Adrenal gland (tissue), 12 donors: ENCODE results near the gene CFP. TPM values are rescaled to one million over a fixed set of nuclear protein-coding genes. Genes with fewer than 3 reads are reported as not detected.
A peak's percentile ranks its signal among the peaks of the same experiment; 100 is the strongest.

Experiments
- DNase-seq, 7 donors: peaks; one replicate each; pipeline ENCODE4 v3.0.0-alpha.2; 2019 to 2020
- H3K27ac ChIP-seq, 5 donors: fragments of 200-600 bp; sonication (generic) in 4 of 5; 1 replicate in 3 of 5; 2 replicates in 2 of 5; pipeline versions ENCODE4 v1.5.1 to v1.8.0; 2016 to 2020; ENCODE audit warnings: mild to moderate bottlenecking in 1 of 5
- H3K27me3 ChIP-seq: fragments of 200-600 bp; 2 replicates; pipeline ENCODE4 v1.8.0; 2021
- H3K36me3 ChIP-seq, 2 donors: fragments of 200-600 bp; replicated peaks in 1 of 2; 1 replicate in 1 of 2; 2 replicates in 1 of 2; pipeline versions ENCODE4 v1.5.1 to v1.8.0; 2018 to 2022
- H3K4me1 ChIP-seq, 2 donors: fragments of 200-600 bp; replicated peaks in 1 of 2; 1 replicate in 1 of 2; 2 replicates in 1 of 2; pipeline versions ENCODE4 v1.5.1 to v1.8.0; 2018 to 2021
- H3K4me3 ChIP-seq, 4 donors: fragments of 200-600 bp; sonication (generic) in 3 of 4; one replicate each; pipeline ENCODE4 v1.5.1; 2016 to 2018
- H3K9me3 ChIP-seq, 3 donors: fragments of 200-600 bp; sonication (generic) in 1 of 3; replicated peaks in 1 of 3; 1 replicate in 2 of 3; 2 replicates in 1 of 3; pipeline versions ENCODE4 v1.5.1 to v1.8.0; 2016 to 2021
- CTCF ChIP-seq, 6 experiments: fragments of 450-650 bp in 4 of 6; fragments of 200-600 bp in 2 of 6; sonication (generic) in 1 of 6; IDR thresholded peaks; 1 replicate in 5 of 6; 2 replicates in 1 of 6; pipeline versions ENCODE4 v1.5.1 to v1.8.0; 2016 to 2021; ENCODE audit warnings: antibody characterized with exemption in 6 of 6, mild to moderate bottlenecking in 2 of 6, moderate library complexity in 1 of 6
- POLR2A ChIP-seq, 2 donors: fragments of 450-650 bp; IDR thresholded peaks; one replicate each; pipeline ENCODE4 v1.6.1; 2017; ENCODE audit warnings: antibody characterized with exemption in 2 of 2, mild to moderate bottlenecking in 2 of 2, moderate library complexity in 1 of 2
- WGBS, 4 donors: extraction: QIAGEN DNeasy Blood & Tissue Kit in 2 of 4; methylation state at CpG; one replicate each; pipeline versions ENCODE4 v1.1.5 to v1.1.7; 2013 to 2017; 5-methylcytosine and 5-hydroxymethylcytosine counted together
- intact Hi-C, 2 donors: fragments of 100-400 bp; cut with DNase I; formaldehyde crosslinking; loops; one replicate each; pipeline versions ENCODE4 v1.14.1 to v1.15.0; 2022 to 2023
- polyA plus RNA-seq, 3 donors: library from polyadenylated mRNA; stranded (reverse); fragments of 200-250 nt in 2 of 3; fragments of 350-450 nt in 1 of 3; fragmentation: Illumina TruSeq in 1 of 3; extraction: RNeasy Lipid Tissue Mini Kit (QIAGEN cat#74804) in 1 of 3; gene quantifications; one replicate each; pipeline ENCODE4 v1.2.3, GENCODE V29; 2013 to 2014
- total RNA-seq, 9 donors: library from RNA; depleted of rRNA in 4 of 9; stranded (reverse); fragments of >200 nt in 4 of 9; fragments of 120-200 nt in 1 of 9; fragmentation: NEBNext Ultra II Directional in 1 of 9; extraction: Animal tissue kit (Norgen Biotek cat#: 25700) in 1 of 9; gene quantifications; one replicate each; pipeline versions ENCODE4 v1.1.0 to v1.2.4, GENCODE V29; 2013 to 2023
- donor health status: healthy with polysubstance abuse.
- donor health status: Bipolar disorder and iron deficiency.
- donor health status: DM: yes; HTN: yes; CAD: no.
- donor health status: DM: no; HTN: no; CAD: no.
- donor health status: DM: no; HTN: no; CAD: no.
- donor health status: DM: yes; HTN: yes; CAD: no.

Gene CFP
- total and polyA plus RNA-seq, 12 donors = 0.91 to 14.5 (median 8.2) TPM

- Histone ChIP-seq H3K27ac (no peak overlapping the region), H3K4me1 (peaks cover 0 to 1% of the 10 kb centered on the region in 2 donors), H3K4me3 (no peak overlapping the region), H3K9me3 (no peaks in the 10 kb centered on the region), H3K27me3 (no peaks in the 10 kb centered on the region), H3K36me3 (peaks cover 0 to 35% of the 10 kb centered on the region in 2 donors)
- no peak for DNase-seq
- intact Hi-C loops = no loop called here
- WGBS, 4 donors = 85 to 92% (median 89%) methylated on average over 4 to 14 of the region's 14 CpGs
- TF ChIP-seq POLR2A (IDR thresholded peaks at IDR 0.05) (no peak), CTCF (IDR thresholded peaks at IDR 0.05) (no peak)
These were observed 9.1 kb upstream of the CFP start for GRCh38 chrX:47638816-47639215.

- Histone ChIP-seq H3K27me3 (no peaks in the 10 kb centered on the region), H3K27ac (no peak overlapping the region), H3K4me3 (peak overlapping the region in 1 of 4 donors; percentile 19), H3K9me3 (no peaks in the 10 kb centered on the region), H3K36me3 (peaks cover 0 to 35% of the 10 kb centered on the region in 2 donors), H3K4me1 (no peaks in the 10 kb centered on the region)
- intact Hi-C loops = no loop called here
- TF ChIP-seq CTCF (IDR thresholded peaks at IDR 0.05) = peak in 2 of 6 experiments; percentile 9 to 28
- TF ChIP-seq POLR2A (IDR thresholded peaks at IDR 0.05) = no peak
- peak in 4 of 7 donors; percentile 32 to 75 (median 37) for DNase-seq
- 52 to 79% (median 57%) methylated on average over 6 to 31 of the region's 31 CpGs for WGBS, 4 donors
These were observed 7.9 kb upstream of the CFP start for GRCh38 chrX:47637546-47638195.

- Histone ChIP-seq H3K9me3 (no peaks in the 10 kb centered on the region), H3K4me1 (no peaks in the 10 kb centered on the region), H3K36me3 (peaks cover 0 to 26% of the 10 kb centered on the region in 2 donors), H3K27ac (no peak overlapping the region), H3K4me3 (no peak overlapping the region), H3K27me3 (no peaks in the 10 kb centered on the region)
- DNase-seq = no peak
- 79 to 84% (median 83%) methylated on average over 16 of the region's 16 CpGs for WGBS, 4 donors
- intact Hi-C loops = no loop called here
- TF ChIP-seq CTCF (IDR thresholded peaks at IDR 0.05) = no peak
- no peak for TF ChIP-seq POLR2A (IDR thresholded peaks at IDR 0.05)
These were observed 5.3 kb upstream of the CFP start for GRCh38 chrX:47634871-47635575.

GRCh38 chrX:47633689-47634590 is 4.2 kb upstream of the CFP start:
- intact Hi-C loops = no loop called here
- H3K27ac ChIP-seq = no peak overlapping the region
- H3K9me3 ChIP-seq = no peaks in the 10 kb centered on the region
- no peaks in the 10 kb centered on the region for H3K4me1 ChIP-seq
- TF ChIP-seq CTCF (IDR thresholded peaks at IDR 0.05) (no peak), POLR2A (IDR thresholded peaks at IDR 0.05) (no peak)
- WGBS, 4 donors = 55 to 62% (median 59%) methylated on average over 14 of the region's 14 CpGs
- H3K36me3 ChIP-seq = peaks cover 0 to 18% of the 10 kb centered on the region in 2 donors
- H3K4me3 ChIP-seq = no peak overlapping the region
- H3K27me3 ChIP-seq = no peaks in the 10 kb centered on the region
- DNase-seq = peak in 1 of 7 donors; percentile 39
